ENCODE data around the gene TCF12. TPM values are rescaled to one million over a fixed set of nuclear protein-coding genes. Genes with fewer than 3 reads are reported as not detected.

TCF12 gene
- total RNA-seq, 1 donor from 2014 or later: 112 TPM

DNA sequence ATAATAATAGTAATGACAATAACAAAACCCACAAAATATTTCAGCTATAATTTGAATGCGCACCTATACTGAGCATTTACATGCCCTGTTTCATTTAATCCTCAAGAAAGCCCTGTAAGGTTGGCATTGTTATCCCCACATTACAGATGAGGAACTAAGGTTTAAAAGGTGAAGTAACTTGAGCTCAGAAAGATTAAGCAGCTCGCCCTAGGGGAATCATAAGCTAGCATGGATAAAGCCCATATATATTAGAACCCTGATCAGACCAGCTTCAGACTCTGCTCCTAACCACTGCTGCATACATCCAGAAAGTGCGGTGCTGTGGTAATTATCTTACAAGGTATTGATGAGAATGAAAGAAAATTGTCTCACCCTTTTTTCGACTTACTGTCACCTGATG is 316.7 kb downstream of the TCF12 start:
- peaks cover 1% of the 10 kb centered on the region for H3K9me3 Mint-ChIP-seq (ENCODE audit: unreplicated experiment)
- peaks cover 4% of the 10 kb centered on the region for H3K4me1 Mint-ChIP-seq (ENCODE audit: low read depth, unreplicated experiment)
- H3K27me3 ChIP-seq (ENCODE audit: insufficient read depth, low read length): no peaks in the 10 kb centered on the region
- H3K9me3 ChIP-seq (ENCODE audit: insufficient read depth, low read depth, low read length): no peaks in the 10 kb centered on the region
- H2AFZ ChIP-seq (ENCODE audit: low read depth, low read length): no peak overlapping the region
- no peak for TF ChIP-seq EZH2 (IDR thresholded peaks at IDR 0.05; ENCODE audit: insufficient read depth, low read length)
- TF ChIP-seq, protein P1, sequence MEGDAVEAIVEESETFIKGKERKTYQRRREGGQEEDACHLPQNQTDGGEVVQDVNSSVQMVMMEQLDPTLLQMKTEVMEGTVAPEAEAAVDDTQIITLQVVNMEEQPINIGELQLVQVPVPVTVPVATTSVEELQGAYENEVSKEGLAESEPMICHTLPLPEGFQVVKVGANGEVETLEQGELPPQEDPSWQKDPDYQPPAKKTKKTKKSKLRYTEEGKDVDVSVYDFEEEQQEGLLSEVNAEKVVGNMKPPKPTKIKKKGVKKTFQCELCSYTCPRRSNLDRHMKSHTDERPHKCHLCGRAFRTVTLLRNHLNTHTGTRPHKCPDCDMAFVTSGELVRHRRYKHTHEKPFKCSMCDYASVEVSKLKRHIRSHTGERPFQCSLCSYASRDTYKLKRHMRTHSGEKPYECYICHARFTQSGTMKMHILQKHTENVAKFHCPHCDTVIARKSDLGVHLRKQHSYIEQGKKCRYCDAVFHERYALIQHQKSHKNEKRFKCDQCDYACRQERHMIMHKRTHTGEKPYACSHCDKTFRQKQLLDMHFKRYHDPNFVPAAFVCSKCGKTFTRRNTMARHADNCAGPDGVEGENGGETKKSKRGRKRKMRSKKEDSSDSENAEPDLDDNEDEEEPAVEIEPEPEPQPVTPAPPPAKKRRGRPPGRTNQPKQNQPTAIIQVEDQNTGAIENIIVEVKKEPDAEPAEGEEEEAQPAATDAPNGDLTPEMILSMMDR (IDR thresholded peaks at IDR 0.05; ENCODE audit: insufficient read depth, low read depth, low read length): no peak
- H3K27me3 Mint-ChIP-seq (ENCODE audit: low read depth, unreplicated experiment): no peaks in the 10 kb centered on the region
- peak overlapping the region; percentile 31 for H3K4me2 ChIP-seq (ENCODE audit: low read length)
- no peak for FAIRE-seq
- peaks cover 15% of the 10 kb centered on the region for H3K36me3 Mint-ChIP-seq (ENCODE audit: low read depth, unreplicated experiment)
- no peak overlapping the region for H3K4me3 ChIP-seq (ENCODE audit: insufficient read depth, low read depth, low read length)
- H3K9ac ChIP-seq (ENCODE audit: low read length): peak overlapping the region; percentile 4
- peaks cover 4% of the 10 kb centered on the region for H4K20me1 ChIP-seq (ENCODE audit: insufficient read depth, low read length)
- H3K4me1 ChIP-seq (ENCODE audit: insufficient read depth, low read length): peaks cover 15% of the 10 kb centered on the region
- no peak overlapping the region for H3K4me3 Mint-ChIP-seq (ENCODE audit: unreplicated experiment)
- H3K27ac Mint-ChIP-seq (ENCODE audit: unreplicated experiment): no peak overlapping the region
- peaks cover 26% of the 10 kb centered on the region for H3K36me3 ChIP-seq (ENCODE audit: insufficient read depth, low read length)
- no peak for DNase-seq (ENCODE audit: low read depth)
- peak overlapping the region; percentile 51 for H3K27ac ChIP-seq (ENCODE audit: low read depth, low read length)
- peaks cover 6% of the 10 kb centered on the region for H3K79me2 ChIP-seq (ENCODE audit: insufficient read depth, low read length)

DNA sequence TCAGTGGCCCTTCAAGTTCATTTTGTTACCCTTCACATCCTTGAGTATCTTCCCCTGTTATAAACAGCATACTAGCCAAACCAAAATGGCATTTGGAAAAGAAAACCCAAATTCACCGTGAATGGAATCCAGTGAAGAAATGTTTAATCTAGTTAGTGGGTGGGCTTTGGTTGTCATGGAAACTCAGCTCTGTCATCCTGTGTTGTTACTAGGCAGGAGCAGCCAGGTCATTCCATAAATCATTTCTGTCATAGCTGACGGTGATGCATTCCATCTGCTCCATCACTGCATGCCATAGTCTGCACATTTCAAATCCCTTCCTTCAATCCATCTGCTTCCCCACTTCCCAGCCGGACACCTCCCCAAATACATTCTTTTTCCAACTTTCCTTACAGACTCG is 317.4 kb downstream of the TCF12 start:
- TF ChIP-seq, protein P1 (IDR thresholded peaks at IDR 0.05; ENCODE audit: insufficient read depth, low read depth, low read length): no peak
- no peak for TF ChIP-seq EZH2 (IDR thresholded peaks at IDR 0.05; ENCODE audit: insufficient read depth, low read length)
- FAIRE-seq (peak; percentile 41), DNase-seq (ENCODE audit: low read depth) (peak; percentile 90)
- peaks cover 28% of the 10 kb centered on the region for H3K36me3 ChIP-seq (ENCODE audit: insufficient read depth, low read length)
- peak overlapping the region; percentile 31 for H3K4me2 ChIP-seq (ENCODE audit: low read length)
- H3K27ac ChIP-seq (ENCODE audit: low read depth, low read length): peak overlapping the region; percentile 51
- H2AFZ ChIP-seq (ENCODE audit: low read depth, low read length): no peak overlapping the region
- Mint-ChIP-seq H3K27me3 (ENCODE audit: low read depth, unreplicated experiment) (no peaks in the 10 kb centered on the region), H3K36me3 (ENCODE audit: low read depth, unreplicated experiment) (peaks cover 15% of the 10 kb centered on the region), H3K4me1 (ENCODE audit: low read depth, unreplicated experiment) (peaks cover 4% of the 10 kb centered on the region), H3K9me3 (ENCODE audit: unreplicated experiment) (peaks cover 1% of the 10 kb centered on the region), H3K27ac (ENCODE audit: unreplicated experiment) (peak overlapping the region; percentile 43), H3K4me3 (ENCODE audit: unreplicated experiment) (no peak overlapping the region)
- no peaks in the 10 kb centered on the region for H3K79me2 ChIP-seq (ENCODE audit: insufficient read depth, low read length)
- no peaks in the 10 kb centered on the region for H4K20me1 ChIP-seq (ENCODE audit: insufficient read depth, low read length)
- no peaks in the 10 kb centered on the region for H3K9me3 ChIP-seq (ENCODE audit: insufficient read depth, low read depth, low read length)
- peaks cover 15% of the 10 kb centered on the region for H3K4me1 ChIP-seq (ENCODE audit: insufficient read depth, low read length)
- no peaks in the 10 kb centered on the region for H3K27me3 ChIP-seq (ENCODE audit: insufficient read depth, low read length)
- no peak overlapping the region for H3K4me3 ChIP-seq (ENCODE audit: insufficient read depth, low read depth, low read length)
- peak overlapping the region; percentile 29 for H3K9ac ChIP-seq (ENCODE audit: low read length)

DNA sequence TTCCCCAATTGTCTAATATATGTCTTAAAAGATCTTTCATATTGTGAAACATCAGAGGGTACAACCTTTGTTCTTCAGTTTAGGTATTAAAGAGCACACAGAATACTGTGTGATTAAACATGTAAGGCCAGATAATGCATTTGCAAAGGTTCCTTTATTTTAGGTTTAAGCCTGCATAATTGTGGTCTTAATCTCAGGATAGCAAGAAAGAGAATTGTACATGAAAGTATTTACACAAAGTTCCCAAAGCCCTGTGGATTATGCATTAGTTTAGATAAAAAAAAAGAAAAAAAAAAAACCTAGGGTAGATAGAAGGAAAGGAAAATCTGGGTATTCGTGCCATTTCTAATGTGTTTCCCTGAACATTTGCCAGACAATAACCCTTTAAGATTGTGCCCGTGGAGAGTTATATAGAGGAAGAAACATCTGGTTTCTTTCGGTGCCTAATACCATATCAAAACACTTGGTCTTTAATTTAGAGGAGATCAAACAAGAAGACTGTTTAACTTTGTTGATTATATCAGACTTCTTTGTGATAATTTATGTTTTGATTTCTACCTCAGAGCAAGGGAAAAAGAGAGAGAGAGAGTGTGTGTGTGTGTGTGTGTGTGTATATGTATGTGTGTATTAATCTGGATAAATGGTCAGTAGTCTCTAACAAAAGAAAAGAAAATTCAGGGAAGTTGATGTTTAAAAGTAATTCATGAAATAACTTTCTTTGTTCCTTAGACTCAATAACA is 318.3 kb downstream of the TCF12 start:
- no peak overlapping the region for H3K4me3 Mint-ChIP-seq (ENCODE audit: unreplicated experiment)
- Histone ChIP-seq H3K27me3 (ENCODE audit: insufficient read depth, low read length) (no peaks in the 10 kb centered on the region), H3K36me3 (ENCODE audit: insufficient read depth, low read length) (peaks cover 28% of the 10 kb centered on the region), H3K4me1 (ENCODE audit: insufficient read depth, low read length) (peaks cover 15% of the 10 kb centered on the region), H4K20me1 (ENCODE audit: insufficient read depth, low read length) (no peaks in the 10 kb centered on the region), H3K4me3 (ENCODE audit: insufficient read depth, low read depth, low read length) (no peak overlapping the region), H3K9me3 (ENCODE audit: insufficient read depth, low read depth, low read length) (no peaks in the 10 kb centered on the region), H2AFZ (ENCODE audit: low read depth, low read length) (no peak overlapping the region), H3K9ac (ENCODE audit: low read length) (peak overlapping the region; percentile 29), H3K79me2 (ENCODE audit: insufficient read depth, low read length) (no peaks in the 10 kb centered on the region), H3K27ac (ENCODE audit: low read depth, low read length) (peak overlapping the region; percentile 51), H3K4me2 (ENCODE audit: low read length) (no peak overlapping the region)
- no peak overlapping the region for H3K27ac Mint-ChIP-seq (ENCODE audit: unreplicated experiment)
- DNase-seq (ENCODE audit: low read depth) (no peak), FAIRE-seq (no peak)
- peaks cover 1% of the 10 kb centered on the region for H3K9me3 Mint-ChIP-seq (ENCODE audit: unreplicated experiment)
- TF ChIP-seq, protein P1 (IDR thresholded peaks at IDR 0.05; ENCODE audit: insufficient read depth, low read depth, low read length): no peak
- no peak for TF ChIP-seq EZH2 (IDR thresholded peaks at IDR 0.05; ENCODE audit: insufficient read depth, low read length)
- peaks cover 4% of the 10 kb centered on the region for H3K4me1 Mint-ChIP-seq (ENCODE audit: low read depth, unreplicated experiment)
- no peaks in the 10 kb centered on the region for H3K27me3 Mint-ChIP-seq (ENCODE audit: low read depth, unreplicated experiment)
- peaks cover 15% of the 10 kb centered on the region for H3K36me3 Mint-ChIP-seq (ENCODE audit: low read depth, unreplicated experiment)
